HEK293 (cell line): ENCODE measurements around the gene KCNF1.

Source experiments
- CTCF ChIA-PET: fragments of 350-600 bp; formaldehyde crosslinking; extraction: SDS; loops from one replicate; lab custom pipeline; 2021; ENCODE audit warnings: antibody characterized with exemption; lab: Yijun Ruan, JAX
- POLR2A ChIA-PET: fragments of 300-600 bp; formaldehyde crosslinking; extraction: SDS; loops from one replicate; lab custom pipeline; 2020; ENCODE audit warnings: antibody characterized with exemption, inconsistent platforms; lab: Yijun Ruan, JAX
- H3K27ac ChIP-seq: fragments of 200-500 bp; sonication (Bioruptor generic); 2 replicates; pipeline ENCODE4 v1.5.1; 2014; ENCODE audit warnings: low read depth, low read length, control low read depth, inconsistent platforms; ENCODE audit errors: extremely low read depth
- H3K36me3 ChIP-seq, 2 experiments: fragments of 200-500 bp in 1 of 2; sonication (Bioruptor generic) in 1 of 2; 1 replicate in 1 of 2; 2 replicates in 1 of 2; pipeline ENCODE4 v1.5.1; 2014 to 2017; ENCODE audit warnings: inconsistent platforms in 2 of 2, low read length in 2 of 2; ENCODE audit not compliant: control insufficient read depth in 2 of 2, insufficient read depth in 1 of 2
- H3K4me1 ChIP-seq: fragments of 200-500 bp; sonication (Bioruptor generic); 2 replicates; pipeline ENCODE4 v1.5.1; 2014; ENCODE audit warnings: mild to moderate bottlenecking, low read length, inconsistent platforms; ENCODE audit not compliant: control insufficient read depth, insufficient read depth
- H3K4me3 ChIP-seq: 2 replicates; pipeline ENCODE4 v1.5.1; 2011; ENCODE audit warnings: low read depth, mild to moderate bottlenecking, control low read depth, low read length, moderate library complexity
- H3K9me3 ChIP-seq: fragments of 200-500 bp; sonication (Bioruptor generic); 2 replicates; pipeline ENCODE4 v1.5.1; 2014; ENCODE audit warnings: low read depth, low read length, inconsistent platforms; ENCODE audit not compliant: control insufficient read depth, insufficient read depth
- HOXA7 ChIP-seq: sonication (generic); formaldehyde crosslinking; IDR thresholded peaks from 2 replicates; pipeline ENCODE4 v1.8.1; 2022; ENCODE audit warnings: missing genetic modification reagents, borderline replicate concordance
- OSR2 ChIP-seq: fragments of 450-650 bp; formaldehyde crosslinking; IDR thresholded peaks from 2 replicates; pipeline ENCODE4 v1.5.1; 2016; ENCODE audit warnings: missing biosample characterization, missing genetic modification characterization
- PRDM2 ChIP-seq: fragments of 450-650 bp; formaldehyde crosslinking; IDR thresholded peaks from 2 replicates; pipeline ENCODE4 v1.5.1; 2016; ENCODE audit warnings: missing biosample characterization, missing genetic modification characterization, borderline replicate concordance
- ZBTB10 ChIP-seq: fragments of 450-650 bp; formaldehyde crosslinking; IDR thresholded peaks from 2 replicates; pipeline ENCODE4 v1.5.1; 2016; ENCODE audit warnings: missing biosample characterization, missing genetic modification characterization
- ZFP41 ChIP-seq: fragments of 450-650 bp; formaldehyde crosslinking; IDR thresholded peaks from 2 replicates; pipeline ENCODE4 v1.5.1; 2016; ENCODE audit warnings: missing biosample characterization, missing genetic modification characterization, borderline replicate concordance
- ZNF121 ChIP-seq: fragments of 450-650 bp; formaldehyde crosslinking; IDR thresholded peaks from 2 replicates; pipeline ENCODE4 v1.5.1; 2016; ENCODE audit warnings: missing biosample characterization, missing genetic modification characterization
- ZNF239 ChIP-seq: fragments of 450-650 bp; formaldehyde crosslinking; IDR thresholded peaks from 2 replicates; pipeline ENCODE4 v1.5.1; 2016; ENCODE audit warnings: missing biosample characterization, missing genetic modification characterization
- ZNF302 ChIP-seq: fragments of 450-650 bp; formaldehyde crosslinking; IDR thresholded peaks from 2 replicates; pipeline ENCODE4 v1.5.1; 2016; ENCODE audit warnings: missing biosample characterization, missing genetic modification characterization, low read depth
- ZNF335 ChIP-seq: fragments of 450-650 bp; formaldehyde crosslinking; conservative IDR thresholded peaks from 2 replicates; pipeline ENCODE4 v1.5.1; 2016; ENCODE audit warnings: missing biosample characterization, missing genetic modification characterization
- ZNF391 ChIP-seq: fragments of 450-650 bp; formaldehyde crosslinking; IDR thresholded peaks from 2 replicates; pipeline ENCODE4 v1.5.1; 2016; ENCODE audit warnings: low read depth, missing biosample characterization, missing genetic modification characterization, borderline replicate concordance
- ZNF473 ChIP-seq: fragments of 450-650 bp; formaldehyde crosslinking; IDR thresholded peaks from 2 replicates; pipeline ENCODE4 v1.5.1; 2017; ENCODE audit warnings: missing biosample characterization, missing genetic modification characterization
- ZNF501 ChIP-seq: fragments of 450-650 bp; formaldehyde crosslinking; IDR thresholded peaks from 2 replicates; pipeline ENCODE4 v1.5.1; 2016; ENCODE audit warnings: missing biosample characterization, missing genetic modification characterization
- ZNF555 ChIP-seq: fragments of 450-650 bp; formaldehyde crosslinking; conservative IDR thresholded peaks from 2 replicates; pipeline ENCODE4 v1.5.1; 2017; ENCODE audit warnings: missing biosample characterization, mild to moderate bottlenecking, missing genetic modification characterization, inconsistent platforms
- ZNF610 ChIP-seq: fragments of 450-650 bp; formaldehyde crosslinking; IDR thresholded peaks from 2 replicates; pipeline ENCODE4 v1.5.1; 2016; ENCODE audit warnings: missing biosample characterization, missing genetic modification characterization, borderline replicate concordance
- ZNF626 ChIP-seq: fragments of 450-650 bp; sonication (Bioruptor Pico); formaldehyde crosslinking; IDR thresholded peaks from 2 replicates; pipeline ENCODE4 v1.5.1; 2018; ENCODE audit warnings: missing biosample characterization, missing genetic modification characterization, inconsistent platforms
- ZNF677 ChIP-seq: fragments of 450-650 bp; IDR thresholded peaks from 2 replicates; pipeline ENCODE4 v1.5.0; 2018; ENCODE audit warnings: missing biosample characterization, mild to moderate bottlenecking, missing genetic modification characterization, moderate library complexity
- TF ChIP-seq, protein P1 (sequence below): fragments of 450-650 bp; formaldehyde crosslinking; IDR thresholded peaks from 2 replicates; pipeline ENCODE4 v1.5.1; 2016; ENCODE audit warnings: missing biosample characterization, missing genetic modification characterization
- TF ChIP-seq, protein P2 (sequence below): fragments of 450-650 bp; formaldehyde crosslinking; IDR thresholded peaks from 2 replicates; pipeline ENCODE4 v1.5.1; 2016; ENCODE audit warnings: missing biosample characterization, missing genetic modification characterization
- TF ChIP-seq, protein P3 (sequence below): sonication (generic); formaldehyde crosslinking; IDR thresholded peaks from 2 replicates; pipeline ENCODE4 v1.8.1; 2022; ENCODE audit warnings: mild to moderate bottlenecking, moderate library complexity, missing genetic modification reagents

Gene KCNF1

DNA sequence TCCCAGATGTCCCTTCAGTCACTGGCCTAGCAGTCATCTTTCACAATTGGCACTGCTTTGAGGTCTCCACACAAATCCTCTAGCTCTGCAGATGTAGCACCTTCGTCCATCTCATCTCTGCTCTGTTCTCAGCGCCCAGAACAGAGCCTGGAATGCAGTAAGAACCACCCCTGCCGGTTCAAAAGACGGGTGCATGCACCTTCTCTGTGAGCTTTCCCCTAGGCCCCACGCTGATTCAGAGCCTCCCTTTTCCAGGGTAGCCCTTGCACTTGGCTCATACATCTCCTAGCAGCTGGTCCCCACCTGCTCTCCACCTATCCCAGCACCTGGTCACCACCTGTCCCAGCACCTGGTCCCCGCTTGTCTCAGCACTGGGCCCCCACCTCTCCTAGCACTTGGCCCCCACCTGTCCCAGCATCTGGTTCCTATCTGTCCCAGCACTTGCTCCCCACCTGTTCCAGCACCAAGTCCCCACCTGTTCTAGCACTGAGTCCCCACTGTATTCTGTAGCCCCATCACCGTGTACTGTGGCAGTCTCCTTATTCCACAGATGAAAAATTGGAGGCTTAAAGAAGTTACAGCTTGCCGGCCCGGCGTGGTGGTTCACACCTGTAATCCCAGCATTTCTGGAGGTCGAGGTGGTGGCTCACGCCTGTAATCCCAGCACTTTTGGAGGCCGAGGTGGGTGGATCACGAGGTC is 4.7 kb upstream of the KCNF1 start:
- Histone ChIP-seq H3K36me3 (no peaks in the 10 kb centered on the region), H3K4me3 (no peak overlapping the region), H3K9me3 (no peaks in the 10 kb centered on the region), H3K4me1 (peaks cover 2% of the 10 kb centered on the region; the same call in 1 of the 2 replicates), H3K27ac (no peak overlapping the region)
- POLR2A ChIA-PET: no interaction called here
- CTCF ChIA-PET: interaction anchor here (1.3 to 6.0 kb wide), 3 partner anchors 14 to 73 kb away, joined by 4 to 40 read pairs (median 28); no protein-coding TSS in a partner anchor
- no peak for TF ChIP-seq ZNF501 (tag by site-specific recombination)
- no peak for TF ChIP-seq ZNF555
- no peak for TF ChIP-seq ZNF335 (tag by site-specific recombination)
- TF ChIP-seq ZFP41 (tag by site-specific recombination): no peak
- no peak for TF ChIP-seq ZNF121 (tag by site-specific recombination)
- TF ChIP-seq PRDM2 (tag by site-specific recombination): no peak
- no peak for TF ChIP-seq ZNF391 (tag by site-specific recombination)
- TF ChIP-seq ZNF626 (tag by site-specific recombination): no peak
- TF ChIP-seq, protein P1, sequence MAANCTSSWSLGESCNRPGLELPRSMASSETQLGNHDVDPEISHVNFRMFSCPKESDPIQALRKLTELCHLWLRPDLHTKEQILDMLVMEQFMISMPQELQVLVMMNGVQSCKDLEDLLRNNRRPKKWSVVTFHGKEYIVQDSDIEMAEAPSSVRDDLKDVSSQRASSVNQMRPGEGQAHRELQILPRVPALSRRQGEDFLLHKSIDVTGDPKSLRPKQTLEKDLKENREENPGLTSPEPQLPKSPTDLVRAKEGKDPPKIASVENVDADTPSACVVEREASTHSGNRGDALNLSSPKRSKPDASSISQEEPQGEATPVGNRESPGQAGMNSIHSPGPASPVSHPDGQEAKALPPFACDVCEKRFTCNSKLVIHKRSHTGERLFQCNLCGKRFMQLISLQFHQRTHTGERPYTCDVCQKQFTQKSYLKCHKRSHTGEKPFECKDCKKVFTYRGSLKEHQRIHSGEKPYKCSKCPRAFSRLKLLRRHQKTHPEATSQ: no peak
- no peak for TF ChIP-seq OSR2 (tag by site-specific recombination)
- TF ChIP-seq ZBTB10 (tag by site-specific recombination): no peak
- TF ChIP-seq, protein P2, sequence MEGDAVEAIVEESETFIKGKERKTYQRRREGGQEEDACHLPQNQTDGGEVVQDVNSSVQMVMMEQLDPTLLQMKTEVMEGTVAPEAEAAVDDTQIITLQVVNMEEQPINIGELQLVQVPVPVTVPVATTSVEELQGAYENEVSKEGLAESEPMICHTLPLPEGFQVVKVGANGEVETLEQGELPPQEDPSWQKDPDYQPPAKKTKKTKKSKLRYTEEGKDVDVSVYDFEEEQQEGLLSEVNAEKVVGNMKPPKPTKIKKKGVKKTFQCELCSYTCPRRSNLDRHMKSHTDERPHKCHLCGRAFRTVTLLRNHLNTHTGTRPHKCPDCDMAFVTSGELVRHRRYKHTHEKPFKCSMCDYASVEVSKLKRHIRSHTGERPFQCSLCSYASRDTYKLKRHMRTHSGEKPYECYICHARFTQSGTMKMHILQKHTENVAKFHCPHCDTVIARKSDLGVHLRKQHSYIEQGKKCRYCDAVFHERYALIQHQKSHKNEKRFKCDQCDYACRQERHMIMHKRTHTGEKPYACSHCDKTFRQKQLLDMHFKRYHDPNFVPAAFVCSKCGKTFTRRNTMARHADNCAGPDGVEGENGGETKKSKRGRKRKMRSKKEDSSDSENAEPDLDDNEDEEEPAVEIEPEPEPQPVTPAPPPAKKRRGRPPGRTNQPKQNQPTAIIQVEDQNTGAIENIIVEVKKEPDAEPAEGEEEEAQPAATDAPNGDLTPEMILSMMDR (tag by site-specific recombination): no peak
- TF ChIP-seq ZNF239 (tag by site-specific recombination): no peak
- no peak for TF ChIP-seq ZNF677
- TF ChIP-seq HOXA7: no peak
- no peak for TF ChIP-seq ZNF610 (tag by site-specific recombination)
- TF ChIP-seq, protein P3, sequence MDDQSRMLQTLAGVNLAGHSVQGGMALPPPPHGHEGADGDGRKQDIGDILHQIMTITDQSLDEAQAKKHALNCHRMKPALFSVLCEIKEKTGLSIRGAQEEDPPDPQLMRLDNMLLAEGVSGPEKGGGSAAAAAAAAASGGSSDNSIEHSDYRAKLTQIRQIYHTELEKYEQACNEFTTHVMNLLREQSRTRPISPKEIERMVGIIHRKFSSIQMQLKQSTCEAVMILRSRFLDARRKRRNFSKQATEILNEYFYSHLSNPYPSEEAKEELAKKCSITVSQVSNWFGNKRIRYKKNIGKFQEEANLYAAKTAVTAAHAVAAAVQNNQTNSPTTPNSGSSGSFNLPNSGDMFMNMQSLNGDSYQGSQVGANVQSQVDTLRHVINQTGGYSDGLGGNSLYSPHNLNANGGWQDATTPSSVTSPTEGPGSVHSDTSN (CRISPR knock-in tag): no peak
- no peak for TF ChIP-seq ZNF302 (tag by site-specific recombination)
- no peak for TF ChIP-seq ZNF473
